Ovary (tissue), 3 donors: Measurements from ENCODE around the gene CLEC4E.
"Not testable (repeated sequence)": the region's sequence is repeated elsewhere in the genome, so short reads cannot be mapped to it uniquely, and the experiment has no call there.

Experiments used
- CTCF ChIP-seq, 3 donors: fragments of 450-650 bp in 2 of 3; fragments of 200-600 bp in 1 of 3; IDR thresholded peaks; one replicate each; pipeline versions ENCODE4 v1.5.1 to v1.8.0; 2016 to 2022; ENCODE audit warnings: antibody characterized with exemption in 3 of 3, mild to moderate bottlenecking in 1 of 3
- EP300 ChIP-seq: sonication (generic); formaldehyde crosslinking; IDR thresholded peaks from one replicate; pipeline ENCODE4 v1.6.1; 2017; ENCODE audit warnings: antibody characterized with exemption
- POLR2A ChIP-seq: fragments of 450-650 bp; IDR thresholded peaks from one replicate; pipeline ENCODE4 v1.6.1; 2017; ENCODE audit warnings: antibody characterized with exemption, mild to moderate bottlenecking, moderate library complexity
- donor health status: DM: no; HTN: no; CAD: no.

GRCh38 chr12:8495671-8496070, 45.0 kb downstream of the CLEC4E start:
- not testable (repeated sequence) for TF ChIP-seq CTCF (IDR thresholded peaks at IDR 0.05); EP300; POLR2A
